NCI-H1930 (cell line): ENCODE data around the gene RAMP1.
"Not testable (repeated sequence)": the region's sequence is repeated elsewhere in the genome, so short reads cannot be mapped to it uniquely, and the experiment has no call there.

Experiments
- DNase-seq, 2 experiments: peaks; one replicate each; lab custom pipeline; 2025; lab: John Stamatoyannopoulos, UW

The RAMP1 gene

GRCh38 chr2:237863689-237864443 is 4.4 kb downstream of the RAMP1 start:
- no peak for DNase-seq

- DNase-seq = no peak
These were observed 5.1 kb downstream of the RAMP1 start for GRCh38 chr2:237864444-237864931.

DNA sequence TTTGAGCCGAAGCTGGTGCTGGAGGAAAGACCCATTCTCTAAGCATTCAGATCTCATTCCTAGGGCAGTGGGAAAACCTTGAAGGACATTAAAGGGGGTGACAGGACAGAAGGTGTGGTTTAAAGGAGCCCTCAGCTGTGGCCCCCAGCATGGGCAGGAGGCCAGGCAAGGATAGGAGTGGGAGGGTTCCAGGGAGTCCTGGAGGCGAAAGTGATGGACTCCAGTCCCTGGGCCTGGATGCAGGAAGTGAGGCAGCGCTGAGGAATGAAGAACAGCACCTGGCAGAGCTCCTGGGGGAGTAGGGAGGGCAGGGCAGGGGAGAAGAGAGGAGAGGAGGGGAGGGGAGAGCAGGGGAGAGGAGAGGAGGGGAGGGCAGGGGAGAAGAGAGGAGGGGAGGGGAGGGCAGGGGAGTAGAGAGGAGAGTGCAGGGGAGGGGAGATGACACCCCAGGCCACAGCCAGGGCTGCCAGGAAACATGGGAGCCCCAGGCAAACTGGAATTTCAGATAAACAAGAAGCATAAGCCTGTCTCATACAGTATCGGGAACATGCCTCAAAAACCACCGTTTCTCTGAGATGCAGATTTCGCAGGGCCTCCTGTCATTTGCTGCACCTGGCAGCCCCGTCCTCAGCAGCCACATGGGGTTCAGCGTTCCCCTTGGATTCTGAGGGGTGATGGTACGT is 5.7 kb downstream of the RAMP1 start:
- no peak for DNase-seq

- DNase-seq = no peak
These were observed 6.2 kb downstream of the RAMP1 start for GRCh38 chr2:237865623-237866041.

DNA sequence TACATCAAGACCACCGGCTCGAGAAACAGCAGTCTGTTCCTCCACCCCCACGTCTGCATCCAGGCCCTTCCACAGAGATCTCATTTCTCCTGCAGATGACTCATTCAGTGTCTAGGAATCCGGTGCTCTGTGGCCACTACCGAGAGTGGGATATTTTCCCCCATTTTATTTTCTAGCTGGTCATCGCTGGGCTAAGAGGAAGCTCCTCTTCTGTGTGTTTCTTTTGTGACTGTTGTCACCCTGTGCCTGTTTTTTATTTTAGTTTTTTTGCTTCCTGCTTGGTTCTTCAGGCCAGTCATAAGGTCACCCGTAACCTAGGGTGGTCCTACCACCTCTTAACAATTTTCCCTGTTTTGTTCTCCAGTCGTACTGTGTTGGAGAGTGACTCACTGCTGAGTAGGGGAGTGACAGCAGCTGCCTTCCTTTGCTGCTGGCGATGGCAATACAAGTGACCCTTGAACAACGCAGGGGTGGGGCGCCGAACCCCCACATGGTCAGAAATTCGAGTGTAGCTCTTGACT is 6.7 kb downstream of the RAMP1 start:
- DNase-seq = no peak

DNA sequence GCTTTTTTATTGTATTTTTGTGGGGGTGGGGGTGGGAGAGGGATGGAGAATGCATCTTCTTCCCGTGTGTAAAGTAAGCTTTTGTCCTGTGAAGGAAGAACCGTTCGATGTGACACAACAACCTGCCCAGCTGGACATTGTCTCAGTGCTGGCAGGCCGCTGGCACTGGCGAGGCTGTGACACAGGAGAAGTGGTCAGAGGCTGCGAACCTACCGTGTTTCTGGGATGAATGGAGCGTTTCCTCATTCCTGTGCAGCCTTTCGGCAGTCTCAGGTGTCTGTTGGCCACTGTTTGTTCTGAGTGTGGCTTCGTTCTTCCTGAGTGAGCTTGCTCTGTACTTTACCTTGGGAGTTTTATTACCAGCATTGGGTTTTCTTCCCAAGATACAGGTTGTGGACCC is 8.0 kb downstream of the RAMP1 start:
- no peak for DNase-seq

DNA sequence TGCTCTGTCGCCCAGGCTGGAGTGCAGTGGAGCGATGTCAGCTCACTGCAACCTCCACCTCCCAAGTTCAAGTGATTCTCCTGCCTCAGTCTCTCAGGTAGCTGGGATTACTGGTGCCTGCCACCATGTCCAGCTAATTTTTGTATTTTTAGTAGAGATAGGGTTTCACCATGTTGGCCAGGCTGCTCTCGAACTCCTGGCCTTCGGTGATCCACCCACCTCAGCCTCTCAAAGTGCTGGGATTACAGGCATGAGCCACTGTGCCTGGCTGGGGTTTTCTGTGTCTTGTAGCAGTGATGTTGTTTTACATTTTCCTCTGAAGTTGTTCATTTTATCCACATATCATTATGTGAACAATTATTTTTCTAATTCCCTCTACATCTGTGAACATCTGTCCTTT is 8.7 kb downstream of the RAMP1 start:
- not testable (repeated sequence) for DNase-seq

- no peak for DNase-seq
These were observed 9.4 kb downstream of the RAMP1 start for GRCh38 chr2:237868631-237869342.

DNA sequence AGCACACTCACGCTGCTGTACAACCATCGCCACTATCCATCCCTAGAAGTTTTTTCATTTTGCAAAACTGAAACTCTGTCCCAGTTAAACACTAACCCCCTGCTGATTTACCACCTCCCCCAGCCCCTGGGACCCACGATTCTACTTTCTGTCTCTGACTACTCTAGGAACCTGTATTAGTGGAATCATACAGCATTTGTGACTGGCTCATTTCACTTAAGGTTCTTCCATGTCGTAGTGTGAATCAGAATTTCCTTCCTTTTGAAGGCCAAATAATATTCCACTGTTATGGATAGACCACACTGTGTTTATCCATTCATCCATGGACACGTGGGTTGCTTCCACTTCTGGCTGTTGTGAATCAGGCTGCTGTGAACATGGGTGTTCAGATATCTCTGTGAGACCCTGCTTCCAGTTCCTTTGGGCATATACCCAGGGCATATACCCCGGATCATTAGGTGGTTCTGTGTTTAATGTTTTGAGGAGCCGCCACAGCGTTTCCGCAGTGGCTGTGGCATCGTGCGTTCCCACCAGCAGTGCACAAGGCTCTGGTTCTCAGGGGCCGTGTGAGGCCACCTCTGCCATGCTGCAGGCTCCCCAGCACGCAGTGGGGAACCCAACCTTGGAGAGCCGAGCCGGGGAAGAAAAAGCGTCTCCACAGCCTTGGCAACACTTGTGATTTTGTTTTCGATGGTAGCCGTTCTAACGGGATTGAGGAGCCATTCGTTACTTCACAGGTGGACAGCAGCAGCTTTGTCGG is 10.1 kb downstream of the RAMP1 start:
- DNase-seq = no peak

DNA sequence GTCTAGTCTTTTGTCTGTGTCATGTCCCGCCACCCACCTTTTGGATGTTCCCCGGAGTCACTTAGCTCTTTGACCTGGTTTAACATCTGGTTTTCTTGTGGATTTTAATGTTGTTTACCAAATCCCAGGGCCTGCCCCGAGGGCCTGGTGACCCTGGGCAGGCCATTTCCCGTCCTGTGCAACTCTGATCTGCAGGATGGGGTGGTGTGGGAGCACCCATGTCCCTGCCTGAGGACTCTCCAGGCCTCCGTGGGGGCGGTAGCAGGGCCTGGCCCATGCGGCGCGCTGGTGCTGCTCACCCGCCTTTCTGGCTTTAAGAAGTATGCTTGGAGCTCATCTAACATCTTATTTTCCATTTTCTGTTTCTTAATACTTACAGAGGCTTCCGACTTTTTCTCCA is 10.7 kb downstream of the RAMP1 start:
- no peak for DNase-seq

GRCh38 chr2:237870754-237871651 is 11.6 kb downstream of the RAMP1 start:
- DNase-seq = no peak

DNA sequence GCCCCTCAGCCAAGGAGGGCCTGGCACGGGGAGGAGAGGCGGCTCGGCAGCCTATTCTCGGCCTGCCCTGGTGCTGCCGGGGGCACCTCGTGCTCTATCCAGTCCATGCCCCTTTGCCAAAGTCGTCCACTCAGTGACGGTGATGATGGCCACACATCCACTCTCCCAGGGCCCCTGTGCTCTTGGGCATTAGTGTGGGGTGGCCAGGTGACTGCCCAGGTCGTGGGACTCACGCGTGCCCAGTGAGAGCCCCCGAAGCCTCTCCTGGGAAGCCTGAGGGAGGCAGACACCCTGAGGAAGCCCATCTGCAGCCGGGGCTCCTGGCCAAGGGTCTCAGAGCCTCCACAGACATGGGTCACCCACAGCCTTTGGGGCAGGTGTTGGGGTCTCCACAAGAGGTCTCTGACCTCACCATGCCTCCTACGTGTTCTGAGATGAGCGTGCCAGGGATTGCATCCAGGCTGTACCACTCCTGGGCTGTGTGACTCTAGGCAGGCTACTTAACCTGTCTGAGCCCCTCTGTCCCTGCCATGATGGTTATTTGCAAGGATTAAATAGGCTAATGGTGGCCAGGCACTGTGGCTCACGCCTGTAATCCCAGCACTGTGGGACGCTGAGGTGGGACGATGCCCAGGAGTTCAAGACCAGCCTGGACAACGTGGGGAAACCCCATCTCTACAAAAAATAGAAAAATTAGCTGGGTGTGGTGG is 12.9 kb downstream of the RAMP1 start:
- DNase-seq = no peak

DNA sequence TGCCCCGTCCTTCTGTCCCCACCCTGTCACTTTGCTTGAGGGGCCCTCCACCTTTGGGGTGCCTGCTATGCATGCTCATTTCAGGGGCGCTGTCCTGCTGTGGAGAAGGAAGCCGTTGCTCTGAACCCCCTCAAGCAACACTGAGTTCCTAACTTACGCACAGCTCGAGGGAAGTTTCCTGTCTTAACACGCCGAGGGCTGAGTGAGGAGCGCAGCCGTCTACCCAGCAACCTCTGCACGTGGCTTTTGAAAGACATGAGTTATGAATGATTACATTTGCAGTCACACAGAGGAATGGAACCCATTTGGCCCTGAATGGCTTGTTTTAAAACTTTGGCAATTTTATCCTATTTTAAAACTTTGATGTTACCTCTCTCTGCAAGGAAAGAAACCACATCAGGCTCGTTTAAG is 14.0 kb downstream of the RAMP1 start:
- no peak for DNase-seq

GRCh38 chr2:237873897-237874551 is 14.6 kb downstream of the RAMP1 start:
- DNase-seq = no peak

DNA sequence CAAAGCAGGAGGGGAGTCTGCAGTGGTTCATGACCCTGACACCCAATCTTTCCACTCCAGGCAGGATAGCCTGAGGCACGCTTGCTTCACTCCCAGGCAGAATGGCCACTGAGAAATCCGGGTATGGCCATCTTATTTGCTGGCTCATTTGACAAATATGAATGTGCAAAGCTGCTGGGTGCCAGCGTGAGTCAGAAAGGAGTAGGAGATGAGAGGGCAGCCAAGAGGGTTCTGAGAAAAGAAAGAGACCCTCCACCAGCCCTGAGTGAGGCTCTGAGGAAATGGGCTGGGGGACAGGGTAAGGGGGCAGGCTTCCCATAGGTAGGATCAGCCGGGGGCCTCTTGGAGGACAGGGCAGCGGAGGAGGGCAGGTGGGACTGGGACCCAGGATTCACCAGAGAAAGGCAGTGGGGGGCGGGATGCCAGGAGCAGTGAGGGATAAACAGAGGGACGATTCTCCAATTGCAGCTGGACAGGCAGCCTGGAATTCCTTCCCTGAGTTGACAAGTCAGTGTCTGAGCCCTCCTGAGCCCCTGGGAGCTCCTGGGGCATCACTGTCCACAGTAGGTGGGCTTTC is 15.2 kb downstream of the RAMP1 start:
- DNase-seq = no peak

DNA sequence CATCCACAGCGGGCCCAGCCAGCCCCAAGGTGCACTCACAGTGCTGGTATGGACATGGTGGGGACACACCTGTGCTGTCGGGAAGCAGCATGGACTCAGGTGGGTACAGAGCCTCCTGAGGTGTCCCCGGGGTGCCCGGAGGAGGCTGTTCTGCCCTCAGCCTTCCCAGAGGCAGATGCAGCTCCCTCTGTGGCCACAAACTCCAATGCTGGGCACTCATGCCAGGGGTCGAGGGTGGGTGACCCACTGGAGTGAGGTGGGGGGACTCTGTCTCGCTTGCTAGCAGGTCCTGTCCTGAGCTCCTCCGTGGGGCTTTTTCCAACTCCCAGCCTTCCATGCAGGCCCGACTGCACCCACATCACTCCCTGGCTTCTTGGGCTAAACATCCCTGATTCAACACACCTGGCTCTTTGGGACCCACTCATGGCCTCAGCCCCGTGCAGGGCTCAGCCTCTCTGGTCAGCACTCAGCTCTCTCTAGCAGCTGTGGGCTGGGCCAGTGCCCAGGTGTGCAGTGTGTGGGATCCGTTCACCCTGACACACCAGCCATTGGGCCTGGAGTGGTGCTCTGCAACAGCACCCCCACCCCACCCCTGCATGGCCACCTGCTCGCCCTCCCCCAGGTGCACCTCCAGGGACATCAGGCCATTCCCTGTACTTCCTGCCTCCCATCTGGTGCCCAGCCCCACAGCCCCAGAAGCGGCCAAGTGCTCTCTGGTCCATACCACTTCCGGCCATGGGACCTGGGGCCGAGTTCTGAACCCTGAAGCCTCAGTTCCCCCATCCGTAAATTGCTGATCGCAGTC is 16.0 kb downstream of the RAMP1 start:
- DNase-seq = no peak

DNA sequence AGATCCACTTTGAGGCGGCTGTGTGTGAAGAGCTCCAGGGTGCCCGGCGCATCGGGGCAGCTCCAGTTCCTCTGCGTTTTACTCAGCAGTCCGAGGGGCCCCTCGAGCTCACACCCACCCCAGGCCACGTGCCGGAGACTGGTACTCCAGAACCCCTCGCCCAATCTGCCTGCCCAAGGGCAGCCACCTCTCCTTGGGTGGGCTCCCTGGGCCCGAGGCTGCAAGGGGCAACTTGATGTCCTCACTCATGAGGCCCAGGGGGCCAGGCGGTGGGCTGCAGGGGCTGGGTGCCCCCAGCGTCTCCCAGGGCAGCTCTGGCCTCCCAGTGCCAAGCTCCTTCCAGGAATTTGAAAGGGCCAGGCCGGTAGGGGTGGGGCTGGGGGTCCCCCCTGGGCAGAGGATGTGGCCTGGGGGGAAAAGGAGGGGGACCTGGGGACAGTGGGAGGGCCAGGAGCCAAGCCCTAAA is 16.7 kb downstream of the RAMP1 start:
- no peak for DNase-seq

DNA sequence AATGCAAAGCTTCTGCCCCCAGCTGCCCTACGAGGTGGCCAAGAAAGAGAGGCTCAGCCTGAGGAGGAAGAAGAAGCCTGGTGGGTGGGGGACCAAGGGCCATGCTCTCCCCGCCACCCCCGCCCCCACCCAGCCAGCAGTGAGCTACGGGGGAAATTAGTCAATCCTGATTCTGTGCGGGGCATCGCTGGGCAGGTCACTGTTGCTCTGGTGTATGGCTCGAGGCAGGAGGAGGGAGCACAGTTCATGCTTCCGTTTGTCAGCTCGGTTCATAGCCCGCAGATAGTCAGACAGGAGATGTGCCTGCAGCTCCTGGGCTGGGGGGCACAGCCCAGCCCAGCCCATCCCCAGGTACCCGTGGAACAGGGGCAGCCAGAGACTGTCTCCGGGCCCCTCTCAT is 17.1 kb downstream of the RAMP1 start:
- no peak for DNase-seq
